Measurements from ENCODE around the gene SLC39A10.

Gene SLC39A10

GRCh38 chr2:195727106-195727505, 70.1 kb downstream of the SLC39A10 start:
- DNase-seq (ENCODE audit: low read depth): no peak

GRCh38 chr2:195730912-195731311, 73.9 kb downstream of the SLC39A10 start:
- no peak for DNase-seq (ENCODE audit: low read depth)

GRCh38 chr2:195732574-195732973, 75.5 kb downstream of the SLC39A10 start:
- DNase-seq (ENCODE audit: low read depth): no peak

GRCh38 chr2:195733831-195734230, 76.8 kb downstream of the SLC39A10 start:
- DNase-seq (ENCODE audit: low read depth): no peak

- DNase-seq (ENCODE audit: low read depth): no peak
Observed at GRCh38 chr2:195734395-195734794, 77.4 kb downstream of the SLC39A10 start.

DNA sequence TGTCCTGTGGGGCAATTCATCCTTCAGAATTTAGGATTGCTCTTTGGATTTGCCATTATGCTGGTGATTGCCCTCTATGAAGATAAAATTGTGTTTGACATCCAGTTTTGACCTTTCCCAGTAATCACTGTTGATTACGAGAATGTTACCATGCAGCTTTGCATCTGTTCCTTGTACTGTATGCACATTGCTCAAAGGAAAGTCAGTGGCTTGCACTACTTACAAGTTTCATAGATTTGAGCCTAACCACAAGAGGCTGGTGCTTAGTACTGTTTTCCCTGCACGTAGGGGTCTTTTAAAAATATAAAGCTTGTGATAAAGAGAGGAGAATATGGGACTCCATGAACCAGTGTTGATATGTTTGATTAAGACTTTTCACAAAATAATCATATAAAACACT, 77.9 kb downstream of the SLC39A10 start:
- no peak for DNase-seq (ENCODE audit: low read depth)

DNA sequence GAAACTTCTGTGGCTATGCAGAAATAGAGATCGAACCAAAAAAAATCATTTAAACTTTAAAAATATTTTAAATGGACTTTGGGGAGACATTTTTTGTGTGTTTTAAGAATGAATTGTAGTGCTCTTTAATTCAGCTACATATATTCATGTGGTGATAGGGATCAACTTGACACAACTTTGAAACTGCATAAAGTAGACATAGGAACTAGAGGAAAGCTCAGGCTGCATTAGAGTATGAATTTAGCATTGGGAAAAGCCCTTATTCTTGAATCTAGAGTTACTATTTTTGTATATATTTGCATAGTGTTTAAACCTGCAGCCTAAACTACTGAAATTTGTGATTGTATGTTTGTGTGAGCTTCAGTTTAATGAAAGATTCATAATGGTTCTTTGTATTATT, 78.3 kb downstream of the SLC39A10 start:
- DNase-seq (ENCODE audit: low read depth): no peak

DNA sequence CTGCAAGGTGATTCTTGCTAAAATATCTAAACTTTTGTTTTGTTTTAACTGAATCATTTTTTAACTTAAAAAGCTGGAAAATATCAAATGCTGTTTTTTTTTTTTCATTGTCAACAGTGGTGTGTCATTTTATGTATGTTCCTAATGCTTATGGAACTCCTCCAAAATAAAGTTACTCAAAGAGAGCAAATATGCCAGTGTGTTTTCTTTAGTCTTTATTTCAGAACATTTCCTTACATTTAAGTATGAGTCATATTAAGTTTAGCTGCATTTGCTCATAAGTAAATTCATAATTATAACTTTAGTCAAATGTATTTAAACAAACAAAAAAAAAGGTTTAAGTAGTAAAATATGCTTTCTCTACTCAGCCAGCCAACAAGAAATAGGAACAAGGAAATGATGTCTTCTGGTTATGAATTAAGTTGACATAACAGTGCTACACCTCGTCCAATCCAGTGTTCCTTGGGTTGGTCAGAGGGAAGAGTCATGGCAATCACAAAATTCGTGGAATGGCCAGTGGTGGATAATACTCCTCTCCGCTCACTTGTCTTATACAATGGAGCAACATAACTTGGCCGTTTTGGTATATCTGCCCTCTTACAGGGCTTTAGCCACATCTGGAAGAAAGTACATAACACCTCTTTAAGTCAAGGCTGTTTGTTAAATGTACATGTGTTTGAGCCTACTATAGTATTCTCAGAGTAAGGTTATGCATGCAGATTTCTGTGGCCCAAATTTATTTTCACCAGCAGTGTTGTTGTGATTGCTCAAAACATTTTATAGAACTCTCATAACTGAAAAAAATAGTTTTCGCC, 80.7 kb downstream of the SLC39A10 start:
- peak; percentile 47 for DNase-seq (ENCODE audit: low read depth)

GRCh38 chr2:195741191-195741590, 84.2 kb downstream of the SLC39A10 start:
- DNase-seq (ENCODE audit: low read depth): peak; percentile 67

DNA sequence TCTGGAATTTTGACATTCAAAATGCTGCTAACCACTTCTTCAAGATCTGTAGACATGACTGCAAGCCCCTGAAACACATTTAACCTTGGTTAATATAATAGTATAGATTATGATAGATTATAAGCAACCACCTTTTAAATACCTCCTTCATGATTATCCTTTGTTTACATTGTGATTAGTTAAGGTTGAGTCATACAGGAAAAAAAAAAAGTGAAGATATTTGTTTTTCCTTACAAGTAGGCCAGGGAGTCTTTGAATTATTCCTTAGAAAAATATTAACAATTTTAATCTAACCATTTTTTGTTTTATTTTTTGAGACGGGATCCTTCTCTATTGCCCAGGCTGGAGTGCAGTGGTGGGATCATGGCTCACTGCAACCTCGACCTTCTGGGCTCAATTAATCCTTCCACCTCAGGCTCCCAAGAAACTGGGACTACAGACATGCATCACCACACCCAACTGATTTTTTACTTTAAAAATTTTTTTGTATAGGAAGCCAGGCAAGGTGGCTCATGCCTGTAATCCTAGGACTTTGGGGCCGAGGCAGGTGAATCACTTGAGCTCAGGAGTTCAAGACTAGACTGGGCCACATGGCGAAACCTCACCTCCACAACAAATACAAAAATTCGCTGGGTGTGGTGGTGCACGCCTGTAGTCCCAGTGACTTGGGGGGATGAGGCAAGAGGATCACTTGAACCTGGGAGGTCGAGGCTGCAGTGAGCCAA, 99.4 kb downstream of the SLC39A10 start:
- no peak for DNase-seq (ENCODE audit: low read depth)

- no peak for DNase-seq (ENCODE audit: low read depth)
Observed at GRCh38 chr2:195758846-195759245, 101.8 kb downstream of the SLC39A10 start.

- DNase-seq (ENCODE audit: low read depth): no peak
Observed at GRCh38 chr2:195759877-195760276, 102.9 kb downstream of the SLC39A10 start.

- no peak for DNase-seq (ENCODE audit: low read depth)
Observed at GRCh38 chr2:195763866-195764265, 106.8 kb downstream of the SLC39A10 start.

DNA sequence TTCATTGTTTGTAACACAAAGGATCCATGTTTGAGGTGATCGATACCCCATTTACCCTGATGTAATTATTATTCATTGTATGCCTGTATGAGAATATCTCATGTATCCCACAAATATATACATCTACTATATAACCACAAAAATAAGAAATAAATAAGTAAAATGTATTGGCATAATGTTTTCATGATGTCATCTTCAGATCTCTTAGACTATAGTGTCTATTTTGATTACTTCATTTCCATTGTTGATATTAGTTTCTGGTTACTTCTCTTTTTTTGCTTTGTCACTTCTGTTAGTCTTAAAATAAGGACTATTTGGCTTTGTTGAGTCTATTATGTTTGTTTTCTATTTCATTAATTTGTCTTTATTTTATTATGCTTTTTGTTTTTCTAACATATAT, 109.7 kb downstream of the SLC39A10 start:
- no peak for DNase-seq (ENCODE audit: low read depth)

GRCh38 chr2:195768431-195768830, 111.4 kb downstream of the SLC39A10 start:
- no peak for DNase-seq (ENCODE audit: low read depth)

DNA sequence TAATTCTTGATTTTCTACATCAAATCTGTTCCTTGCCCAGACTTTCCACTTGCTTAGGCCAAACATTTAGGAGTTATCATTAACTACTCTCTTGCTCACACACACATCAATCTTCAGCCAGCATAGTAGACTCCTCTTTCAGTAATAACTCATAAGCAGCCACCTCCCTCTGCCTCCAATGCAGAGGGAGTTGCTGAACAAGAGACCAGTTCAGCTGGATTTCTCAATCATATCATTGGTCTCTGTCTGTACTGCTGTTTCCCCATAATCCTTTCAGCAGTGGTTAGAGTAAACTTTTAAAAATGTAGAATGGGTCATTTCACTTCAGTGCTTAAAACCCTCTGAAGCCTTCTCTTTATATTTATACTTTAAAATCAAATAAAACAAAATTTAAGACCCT, 112.9 kb downstream of the SLC39A10 start:
- DNase-seq (ENCODE audit: low read depth): no peak

- no peak for DNase-seq (ENCODE audit: low read depth)
Observed at GRCh38 chr2:195779491-195779890, 122.5 kb downstream of the SLC39A10 start.

DNA sequence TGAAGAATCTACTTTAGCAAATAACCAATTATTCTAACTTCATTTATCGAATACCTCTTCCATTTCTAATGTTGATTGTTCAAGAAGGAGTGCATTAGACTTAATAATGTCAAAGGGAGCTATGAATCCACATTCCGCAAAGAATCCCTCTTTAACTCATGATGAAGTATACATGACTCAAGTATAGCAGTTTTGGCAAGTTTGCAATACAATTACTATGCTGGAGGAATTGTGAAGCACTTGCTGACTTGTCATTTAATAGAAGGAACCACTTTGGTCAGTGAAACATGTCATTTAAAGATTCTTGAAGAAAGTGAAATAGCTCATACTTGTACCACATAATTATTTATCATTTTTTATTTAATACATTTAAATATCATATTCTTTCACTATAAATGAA, 125.1 kb downstream of the SLC39A10 start:
- no peak for DNase-seq (ENCODE audit: low read depth)
